Measurements from ENCODE around the gene ZNF791. TPM values are rescaled to one million over a fixed set of nuclear protein-coding genes. Genes with fewer than 3 reads are reported as not detected.

The ZNF791 gene
- total RNA-seq, 1 experiment from 2014 or later = 23.9 TPM

- no peak for DNase-seq (ENCODE audit: low spot score)
- Mint-ChIP-seq H3K4me3 (peak overlapping the region; percentile 89), H3K36me3 (peaks cover 39% of the 10 kb centered on the region), H3K27me3 (ENCODE audit: low read depth) (no peaks in the 10 kb centered on the region), H3K9me3 (no peaks in the 10 kb centered on the region), H3K27ac (peak overlapping the region; percentile 27; the same call in 1 of the 2 replicates), H3K4me1 (peaks cover 5% of the 10 kb centered on the region; the same call in 1 of the 2 replicates)
- no peak for ATAC-seq
- CTCF ChIA-PET = interaction anchor here (1.0 kb wide), 1 partner anchor 17 kb away, joined by 4 read pairs; no protein-coding TSS in a partner anchor
- POLR2A ChIA-PET = no interaction called here
- TF ChIP-seq PRDM15 (CRISPR knock-in tag; IDR thresholded peaks at IDR 0.05) = no peak
- no peak for TF ChIP-seq EMX1 (CRISPR knock-in tag; IDR thresholded peaks at IDR 0.05)
- TF ChIP-seq ZNF512 (CRISPR knock-in tag; IDR thresholded peaks at IDR 0.05; ENCODE audit: borderline replicate concordance) = no peak
- no peak for TF ChIP-seq ZNF263 (CRISPR knock-in tag; IDR thresholded peaks at IDR 0.05; ENCODE audit: low read depth)
- no peak for TF ChIP-seq ZBTB43 (CRISPR knock-in tag; IDR thresholded peaks at IDR 0.05)
- no peak for TF ChIP-seq SOX15 (CRISPR knock-in tag; IDR thresholded peaks at IDR 0.05)
- TF ChIP-seq NR1H2 (CRISPR knock-in tag; IDR thresholded peaks at IDR 0.05) = no peak
- TF ChIP-seq FOXK1 (CRISPR knock-in tag; IDR thresholded peaks at IDR 0.05) = no peak
- no peak for TF ChIP-seq E2F1 (CRISPR knock-in tag; IDR thresholded peaks at IDR 0.05)
- no peak for TF ChIP-seq ATF2 (CRISPR knock-in tag; IDR thresholded peaks at IDR 0.05; ENCODE audit: borderline replicate concordance, low read depth)
- no peak for TF ChIP-seq ZNF219 (CRISPR knock-in tag; IDR thresholded peaks at IDR 0.05; ENCODE audit: borderline replicate concordance)
- TF ChIP-seq ELF4 (CRISPR knock-in tag; IDR thresholded peaks at IDR 0.05; ENCODE audit: low read depth) = no peak
- no peak for TF ChIP-seq CBFB (CRISPR knock-in tag; IDR thresholded peaks at IDR 0.05; ENCODE audit: low read depth)
- TF ChIP-seq NR3C1 (CRISPR knock-in tag; conservative IDR thresholded peaks at IDR 0.05; ENCODE audit: low read depth) = no peak
These were observed 69.3 kb downstream of the ZNF791 start for GRCh38 chr19:12680034-12680433.

Measured in WTC11 (cell line).